ENCODE data around the gene PREX1. TPM values are rescaled to one million over a fixed set of nuclear protein-coding genes. Genes with fewer than 3 reads are reported as not detected.

PREX1 gene
- total and polyA plus RNA-seq, 2 of the 4 experiments (the other 2 are of a cell fraction) = 0.67 to 0.72 TPM

- Histone ChIP-seq H3K79me1 (ENCODE audit: low read depth in 1 of 2, low read length in 2 of 2) (no peaks in the 10 kb centered on the region), H3K36me3 (ENCODE audit: control insufficient read depth, insufficient read depth, low read length) (no peaks in the 10 kb centered on the region), H3K9me1 (ENCODE audit: insufficient read depth, low read length) (no peaks in the 10 kb centered on the region; the same call in 1 of the 2 replicates), H3K23ac (ENCODE audit: low read depth, low read length) (no peak overlapping the region), H3K18ac (ENCODE audit: low read depth, low read length) (no peak overlapping the region), H2BK15ac (ENCODE audit: low read depth, low read length) (no peak overlapping the region), H4K20me1 (ENCODE audit: insufficient read depth, low read length) (no peaks in the 10 kb centered on the region), H3K27me3 (ENCODE audit: control insufficient read depth, insufficient read depth, low read length) (peaks cover 2% of the 10 kb centered on the region), H3K4me3 (ENCODE audit: insufficient read depth, low read depth, low read length) (no peak overlapping the region), H3K9ac (ENCODE audit: low read depth, low read length) (no peak overlapping the region), H4K8ac (ENCODE audit: low read depth in 2 of 2, low read length in 2 of 2) (no peak overlapping the region), H3K4me1 (ENCODE audit: control insufficient read depth, insufficient read depth, low read length) (no peaks in the 10 kb centered on the region; the same call in 1 of the 2 replicates), H2BK20ac (ENCODE audit: low read depth, low read length) (no peak overlapping the region), H3K4me2 (ENCODE audit: low read depth, low read length) (no peak overlapping the region), H3K27ac (ENCODE audit: insufficient read depth, low read length) (no peak overlapping the region), H3K4ac (ENCODE audit: low read depth, low read length) (no peak overlapping the region), H3K56ac (ENCODE audit: extremely low read depth, insufficient read depth, low read length) (no peak overlapping the region), H2AFZ (replicated peaks; ENCODE audit: low read length, poor library complexity) (no peak overlapping the region), H3K14ac (replicated peaks; ENCODE audit: low read depth, low read length) (no peak overlapping the region), H2AK5ac (ENCODE audit: low read depth, low read length) (no peak overlapping the region), H2AK9ac (replicated peaks; ENCODE audit: low read depth, low read length, poor library complexity) (no peak overlapping the region), H4K5ac (ENCODE audit: low read depth, low read length) (no peak overlapping the region), H3K9me3 (ENCODE audit: control insufficient read depth, insufficient read depth, low read length) (no peaks in the 10 kb centered on the region), H2BK120ac (ENCODE audit: low read depth, low read length) (no peak overlapping the region), H2BK5ac (ENCODE audit: low read depth, low read length, poor library complexity, severe bottlenecking) (no peak overlapping the region), H4K91ac (ENCODE audit: insufficient read depth, low read depth, low read length) (no peak overlapping the region)
- BruUV-seq (replicated peaks) = no TSS peak
- ChIA-PET CTCF (no interaction called here), POLR2A (ENCODE audit: unreplicated experiment) (interaction anchor here (0.6 kb wide), 1 partner anchor 364 kb away, joined by 7 read pairs; no protein-coding TSS in a partner anchor)
- DNase-seq = no peak
- no peak for ATAC-seq (ENCODE audit: low read depth)
- TF ChIP-seq MXI1 (IDR thresholded peaks at IDR 0.05; ENCODE audit: borderline replicate concordance, low read depth, low read length) = no peak
- TF ChIP-seq BHLHE40 (IDR thresholded peaks at IDR 0.05; ENCODE audit: low read depth, low read length) = no peak
- dilution Hi-C loops (cut with HindIII; ENCODE audit: low sequenced_read_pairs, unreplicated experiment) (no loop called here), intact Hi-C loops (cut with micrococcal nuclease) (no loop called here), in situ Hi-C loops (cut with MboI; ENCODE audit: low sequenced_read_pairs) (loop anchor here (25.0 kb wide), 1 partner anchor 106 kb away; no protein-coding TSS in a partner anchor)
- WGBS, 2 experiments (ENCODE audit: extremely low coverage in 2 of 2, insufficient read length in 1 of 2) = no CpG with 5 or more reads among the region's 1 CpG
These were observed 46.2 kb downstream of the PREX1 start for GRCh38 chr20:48781634-48782033.
